Sigmoid colon (tissue), 7 donors: Measurements from ENCODE around the gene PLEKHA7. TPM values are rescaled to one million over a fixed set of nuclear protein-coding genes. Genes with fewer than 3 reads are reported as not detected.
"Not testable (repeated sequence)": the region's sequence is repeated elsewhere in the genome, so short reads cannot be mapped to it uniquely, and the experiment has no call there.

Source experiments
- DNase-seq: peaks from one replicate; pipeline ENCODE4 v3.0.0-alpha.2; 2019
- H3K27ac ChIP-seq, 4 donors: fragments of 200-600 bp; sonication (generic); one replicate each; pipeline ENCODE4 v1.5.1; 2016 to 2019; ENCODE audit warnings: mild to moderate bottlenecking in 1 of 4
- H3K27me3 ChIP-seq, 3 donors: fragments of 200-600 bp; sonication (generic); one replicate each; pipeline ENCODE4 v1.5.1; 2019; ENCODE audit warnings: mild to moderate bottlenecking in 1 of 3
- H3K36me3 ChIP-seq, 4 donors: fragments of 200-600 bp; sonication (generic); one replicate each; pipeline ENCODE4 v1.5.1; 2016 to 2019
- H3K4me1 ChIP-seq, 4 donors: fragments of 200-600 bp; sonication (generic); one replicate each; pipeline ENCODE4 v1.5.1; 2017 to 2019
- H3K4me3 ChIP-seq, 4 donors: fragments of 200-600 bp; sonication (generic); one replicate each; pipeline ENCODE4 v1.5.1; 2017 to 2019; ENCODE audit warnings: mild to moderate bottlenecking in 2 of 4, moderate library complexity in 1 of 4
- H3K9me3 ChIP-seq, 4 donors: fragments of 200-600 bp in 3 of 4; sonication (generic) in 3 of 4; one replicate each; pipeline versions ENCODE4 v1.5.1 to v1.6.1; 2013 to 2019
- CTCF ChIP-seq, 4 experiments: fragments of 450-650 bp in 3 of 4; fragments of 200-600 bp in 1 of 4; IDR thresholded peaks; one replicate each; pipeline ENCODE4 v1.5.1; 2016 to 2019; ENCODE audit warnings: antibody characterized with exemption in 4 of 4, mild to moderate bottlenecking in 3 of 4, moderate library complexity in 2 of 4
- EP300 ChIP-seq, 4 donors: sonication (generic); formaldehyde crosslinking; IDR thresholded peaks; one replicate each; pipeline ENCODE4 v1.6.1; 2017; ENCODE audit warnings: antibody characterized with exemption in 4 of 4
- POLR2A ChIP-seq, 2 donors: fragments of 450-650 bp; IDR thresholded peaks; one replicate each; pipeline ENCODE4 v1.6.1; 2016; ENCODE audit warnings: antibody characterized with exemption in 2 of 2, mild to moderate bottlenecking in 2 of 2, moderate library complexity in 2 of 2
- POLR2AphosphoS5 ChIP-seq, 4 donors: sonication (generic); formaldehyde crosslinking; IDR thresholded peaks; one replicate each; pipeline ENCODE4 v1.6.1; 2017; ENCODE audit warnings: antibody characterized with exemption in 4 of 4
- WGBS, 2 donors: extraction: QIAGEN DNeasy Blood & Tissue Kit; methylation state at CpG; one replicate each; pipeline ENCODE4 v1.1.7; 2013; 5-methylcytosine and 5-hydroxymethylcytosine counted together
- intact Hi-C: fragments of 100-400 bp; cut with DNase I; formaldehyde crosslinking; loops from one replicate; pipeline ENCODE4 v1.15.1; 2023
- polyA plus RNA-seq, 3 donors: library from polyadenylated mRNA; stranded (reverse); fragments of 200-250 nt; gene quantifications; one replicate each; pipeline ENCODE4 v1.2.3, GENCODE V29; 2013
- total RNA-seq, 4 donors: library from RNA; depleted of rRNA; stranded (reverse); fragments of >200 nt; gene quantifications; one replicate each; pipeline ENCODE4 v1.1.0, GENCODE V29; 2016
- donor health status: healthy with polysubstance abuse.
- donor health status: Bipolar disorder and iron deficiency.
- donor health status: healthy.

The PLEKHA7 gene
- total and polyA plus RNA-seq, 7 donors: 2.9 to 45.3 (median 10.2) TPM

- WGBS, 2 donors: 37 to 61% methylated on average over 3 of the region's 3 CpGs
- no peaks in the 10 kb centered on the region for H3K4me1 ChIP-seq
- no peaks in the 10 kb centered on the region for H3K9me3 ChIP-seq
- H3K27ac ChIP-seq: no peak overlapping the region
- TF ChIP-seq CTCF (IDR thresholded peaks at IDR 0.05) (no peak), POLR2A (IDR thresholded peaks at IDR 0.05) (no peak), EP300 (IDR thresholded peaks at IDR 0.05) (no peak)
- intact Hi-C loops: no loop called here
- no peak overlapping the region for H3K4me3 ChIP-seq
- no peak for DNase-seq
- no peaks in the 10 kb centered on the region for H3K27me3 ChIP-seq
- no peaks in the 10 kb centered on the region for H3K36me3 ChIP-seq
Observed at GRCh38 chr11:16912692-16913111, 101.5 kb downstream of the PLEKHA7 start.

GRCh38 chr11:16911658-16912057, 102.6 kb downstream of the PLEKHA7 start:
- WGBS, 2 donors: 87 to 94% methylated on average over 4 of the region's 4 CpGs
- Histone ChIP-seq H3K36me3 (no peaks in the 10 kb centered on the region), H3K27ac (no peak overlapping the region), H3K4me1 (no peaks in the 10 kb centered on the region), H3K9me3 (no peaks in the 10 kb centered on the region), H3K4me3 (no peak overlapping the region), H3K27me3 (no peaks in the 10 kb centered on the region)
- no peak for DNase-seq
- TF ChIP-seq POLR2AphosphoS5 (IDR thresholded peaks at IDR 0.05) (no peak), POLR2A (IDR thresholded peaks at IDR 0.05) (no peak), EP300 (IDR thresholded peaks at IDR 0.05) (no peak)
- intact Hi-C loops: no loop called here

GRCh38 chr11:16911186-16911585, 103.0 kb downstream of the PLEKHA7 start:
- no peaks in the 10 kb centered on the region for H3K4me1 ChIP-seq
- WGBS, 2 donors: 81 to 85% methylated on average over 4 of the region's 4 CpGs
- intact Hi-C loops: no loop called here
- H3K9me3 ChIP-seq: no peaks in the 10 kb centered on the region
- DNase-seq: no peak
- no peaks in the 10 kb centered on the region for H3K36me3 ChIP-seq
- no peak overlapping the region for H3K4me3 ChIP-seq
- TF ChIP-seq CTCF (IDR thresholded peaks at IDR 0.05): no peak
- TF ChIP-seq POLR2AphosphoS5 (IDR thresholded peaks at IDR 0.05): no peak
- TF ChIP-seq EP300 (IDR thresholded peaks at IDR 0.05): no peak
- TF ChIP-seq POLR2A (IDR thresholded peaks at IDR 0.05): no peak
- no peak overlapping the region for H3K27ac ChIP-seq
- no peaks in the 10 kb centered on the region for H3K27me3 ChIP-seq

- 54 to 64% methylated on average over 3 of the region's 3 CpGs for whole genome bisulfite sequencing, 2 donors
- H3K4me3 ChIP-seq: no peak overlapping the region
- intact Hi-C loops: no loop called here
- TF ChIP-seq POLR2AphosphoS5 (IDR thresholded peaks at IDR 0.05) (no peak), POLR2A (IDR thresholded peaks at IDR 0.05) (no peak), EP300 (IDR thresholded peaks at IDR 0.05) (no peak), CTCF (IDR thresholded peaks at IDR 0.05) (no peak)
- no peak overlapping the region for H3K27ac ChIP-seq
- no peaks in the 10 kb centered on the region for H3K36me3 ChIP-seq
- H3K27me3 ChIP-seq: no peaks in the 10 kb centered on the region
- no peak for DNase-seq
- H3K9me3 ChIP-seq: no peaks in the 10 kb centered on the region
- no peaks in the 10 kb centered on the region for H3K4me1 ChIP-seq
Observed at GRCh38 chr11:16909359-16910035, 104.7 kb downstream of the PLEKHA7 start.

GRCh38 chr11:16905375-16905774, 108.8 kb downstream of the PLEKHA7 start:
- WGBS, 2 donors: 80 to 96% methylated on average over 1 of the region's 1 CpG
- Histone ChIP-seq H3K9me3 (no peaks in the 10 kb centered on the region), H3K4me3 (no peak overlapping the region), H3K4me1 (no peaks in the 10 kb centered on the region), H3K27me3 (no peaks in the 10 kb centered on the region), H3K36me3 (no peaks in the 10 kb centered on the region), H3K27ac (no peak overlapping the region)
- intact Hi-C loops: no loop called here
- DNase-seq: no peak
- no peak for TF ChIP-seq CTCF (IDR thresholded peaks at IDR 0.05)
- TF ChIP-seq EP300 (IDR thresholded peaks at IDR 0.05): no peak
- TF ChIP-seq POLR2AphosphoS5 (IDR thresholded peaks at IDR 0.05): no peak

- WGBS, 2 donors: 76 to 88% methylated on average over 2 of the region's 2 CpGs
- intact Hi-C loops, H3K9me3 ChIP-seq, H3K36me3 ChIP-seq, H3K4me1 ChIP-seq, H3K4me3 ChIP-seq, H3K27ac ChIP-seq, DNase-seq, H3K27me3 ChIP-seq: not testable (repeated sequence)
Observed at GRCh38 chr11:16904761-16905160, 109.5 kb downstream of the PLEKHA7 start.
